WTC11 (cell line): ENCODE results near the gene SLC38A1. TPM values are rescaled to one million over a fixed set of nuclear protein-coding genes. Genes with fewer than 3 reads are reported as not detected.
A peak's percentile ranks its signal among the peaks of the same experiment; 100 is the strongest.

Source experiments
- ATAC-seq: fragments of 200-7000 bp; cut with Tn5 transposase; 2 replicates; pipeline ENCODE4 v1.10.0; 2021; ENCODE audit warnings: mild to moderate bottlenecking, moderate library complexity
- CTCF ChIA-PET: fragments of 300-600 bp; sonication (Branson Sonifier 250); formaldehyde crosslinking; loops from one replicate; lab custom pipeline; 2021; ENCODE audit warnings: antibody characterized with exemption; lab: Charles Lee
- POLR2A ChIA-PET: fragments of 350-600 bp; sonication (Branson Sonifier 250); formaldehyde crosslinking; loops from one replicate; lab custom pipeline; 2021; ENCODE audit warnings: antibody characterized with exemption; lab: Charles Lee
- DNase-seq: peaks from one replicate; pipeline ENCODE4 v3.0.0; 2021; ENCODE audit warnings: low spot score
- H3K27ac Mint-ChIP-seq: 2 replicates; pipeline ENCODE4 v1.8.0; 2021; ENCODE audit warnings: mixed read lengths
- H3K27me3 Mint-ChIP-seq: 2 replicates; pipeline ENCODE4 v1.8.0; 2021; ENCODE audit warnings: low read depth, mild to moderate bottlenecking, moderate library complexity, mixed read lengths
- H3K36me3 Mint-ChIP-seq: 2 replicates; pipeline ENCODE4 v1.8.0; 2021; ENCODE audit warnings: mixed read lengths
- H3K4me1 Mint-ChIP-seq: 2 replicates; pipeline ENCODE4 v1.8.0; 2022; ENCODE audit warnings: mixed read lengths
- H3K4me3 Mint-ChIP-seq: 2 replicates; pipeline ENCODE4 v1.8.0; 2021; ENCODE audit warnings: mild to moderate bottlenecking, moderate library complexity, mixed read lengths
- H3K9me3 Mint-ChIP-seq: 2 replicates; pipeline ENCODE4 v1.8.0; 2021; ENCODE audit warnings: mixed read lengths
- ATF2 ChIP-seq: sonication (generic); formaldehyde crosslinking; IDR thresholded peaks from 2 replicates; pipeline ENCODE4 v1.8.1; 2022; ENCODE audit warnings: low read depth, missing genetic modification reagents, borderline replicate concordance
- CREB1 ChIP-seq: sonication (generic); formaldehyde crosslinking; IDR thresholded peaks from 2 replicates; pipeline ENCODE4 v1.8.0; 2023; ENCODE audit warnings: mild to moderate bottlenecking, missing genetic modification reagents
- ERG ChIP-seq: fragments of 250-450 bp; sonication (Bioruptor Pico); IDR thresholded peaks from 2 replicates; pipeline ENCODE4 v1.8.0; 2021; ENCODE audit warnings: mild to moderate bottlenecking
- FOXK1 ChIP-seq: sonication (generic); formaldehyde crosslinking; IDR thresholded peaks from 2 replicates; pipeline ENCODE4 v1.8.0; 2022; ENCODE audit warnings: mild to moderate bottlenecking, moderate library complexity, missing genetic modification reagents
- GTF2I ChIP-seq: fragments of 250-450 bp; sonication (Bioruptor Pico); conservative IDR thresholded peaks from 2 replicates; pipeline ENCODE4 v1.4.0; 2021; ENCODE audit warnings: mild to moderate bottlenecking
- KAT7 ChIP-seq: sonication (generic); formaldehyde crosslinking; IDR thresholded peaks from 2 replicates; pipeline ENCODE4 v1.8.1; 2023; ENCODE audit warnings: missing genetic modification reagents, mild to moderate bottlenecking, borderline replicate concordance
- MLX ChIP-seq: sonication (generic); formaldehyde crosslinking; IDR thresholded peaks from 2 replicates; pipeline ENCODE4 v1.8.1; 2023; ENCODE audit warnings: mild to moderate bottlenecking, missing genetic modification reagents, moderate library complexity
- NFE2L1 ChIP-seq: sonication (generic); formaldehyde crosslinking; IDR thresholded peaks from 2 replicates; pipeline ENCODE4 v1.8.1; 2023; ENCODE audit warnings: missing genetic modification reagents
- NR3C1 ChIP-seq: sonication (generic); formaldehyde crosslinking; conservative IDR thresholded peaks from 2 replicates; pipeline ENCODE4 v1.8.1; 2023; ENCODE audit warnings: low read depth, mild to moderate bottlenecking, missing genetic modification reagents
- OVOL2 ChIP-seq: fragments of 250-450 bp; sonication (Bioruptor Pico); IDR thresholded peaks from 2 replicates; pipeline ENCODE4 v1.9.0; 2021; ENCODE audit warnings: mild to moderate bottlenecking, borderline replicate concordance
- SMAD3 ChIP-seq: sonication (generic); formaldehyde crosslinking; IDR thresholded peaks from 2 replicates; pipeline ENCODE4 v1.8.0; 2022; ENCODE audit warnings: missing genetic modification reagents, mild to moderate bottlenecking, borderline replicate concordance
- TCF7 ChIP-seq: sonication (generic); formaldehyde crosslinking; IDR thresholded peaks from 2 replicates; pipeline ENCODE4 v1.8.0; 2022; ENCODE audit warnings: mild to moderate bottlenecking, low read depth, missing genetic modification reagents, moderate library complexity
- ZBTB43 ChIP-seq: sonication (generic); formaldehyde crosslinking; IDR thresholded peaks from 2 replicates; pipeline ENCODE4 v1.8.1; 2023; ENCODE audit warnings: mild to moderate bottlenecking, missing genetic modification reagents
- ZNF121 ChIP-seq: sonication (generic); formaldehyde crosslinking; IDR thresholded peaks from 2 replicates; pipeline ENCODE4 v1.8.0; 2023; ENCODE audit warnings: missing genetic modification reagents
- ZNF396 ChIP-seq: fragments of 250-450 bp; sonication (Bioruptor Pico); IDR thresholded peaks from 2 replicates; pipeline ENCODE4 v1.8.0; 2021; ENCODE audit warnings: mild to moderate bottlenecking, moderate library complexity, borderline replicate concordance
- ZNF416 ChIP-seq: fragments of 250-450 bp; sonication (Bioruptor Pico); IDR thresholded peaks from 2 replicates; pipeline ENCODE4 v1.9.0; 2021; ENCODE audit warnings: mild to moderate bottlenecking, inconsistent platforms
- ZSCAN18 ChIP-seq: fragments of 250-450 bp; sonication (Bioruptor Pico); IDR thresholded peaks from 2 replicates; pipeline ENCODE4 v2.1.2; 2022; ENCODE audit warnings: mild to moderate bottlenecking, moderate library complexity
- total RNA-seq: library from RNA; stranded (reverse); gene quantifications from 3 replicates; pipeline ENCODE4 v1.2.3, GENCODE V29; 2021

Gene SLC38A1
- total RNA-seq, 1 experiment from 2014 or later, result 179 TPM

GRCh38 chr12:46230983-46231382, 37.9 kb downstream of the SLC38A1 start:
- H3K27me3 Mint-ChIP-seq, result no peaks in the 10 kb centered on the region
- DNase-seq, result no peak
- H3K4me1 Mint-ChIP-seq, result peaks cover 10% of the 10 kb centered on the region
- H3K27ac Mint-ChIP-seq, result no peak overlapping the region
- ChIA-PET POLR2A (no interaction called here), CTCF (no interaction called here)
- no peak overlapping the region for H3K4me3 Mint-ChIP-seq
- peaks cover 59% of the 10 kb centered on the region for H3K36me3 Mint-ChIP-seq
- no peak for ATAC-seq
- no peaks in the 10 kb centered on the region for H3K9me3 Mint-ChIP-seq
- TF ChIP-seq NFE2L1 (CRISPR knock-in tag), result no peak
- TF ChIP-seq ZNF121 (CRISPR knock-in tag), result no peak
- TF ChIP-seq ERG (CRISPR knock-in tag), result no peak
- TF ChIP-seq SMAD3 (CRISPR knock-in tag), result no peak
- TF ChIP-seq ZBTB43 (CRISPR knock-in tag), result no peak
- TF ChIP-seq, all 79 proteins: peak for 0

GRCh38 chr12:46230306-46230705, 38.5 kb downstream of the SLC38A1 start:
- Mint-ChIP-seq H3K36me3 (peaks cover 59% of the 10 kb centered on the region), H3K27me3 (no peaks in the 10 kb centered on the region), H3K27ac (peak overlapping the region; percentile 53; the same call in 1 of the 2 replicates), H3K4me1 (peaks cover 7% of the 10 kb centered on the region), H3K4me3 (no peak overlapping the region), H3K9me3 (no peaks in the 10 kb centered on the region)
- POLR2A ChIA-PET, result no interaction called here
- TF ChIP-seq KAT7 (CRISPR knock-in tag) (no peak), OVOL2 (CRISPR knock-in tag) (no peak), TCF7 (no peak), GTF2I (no peak), ZNF416 (CRISPR knock-in tag) (no peak), CREB1 (no peak)
- ATAC-seq (no peak), DNase-seq (no peak)
- CTCF ChIA-PET, result no interaction called here

GRCh38 chr12:46227616-46228015, 41.2 kb downstream of the SLC38A1 start:
- CTCF ChIA-PET, result no interaction called here
- H3K9me3 Mint-ChIP-seq, result no peaks in the 10 kb centered on the region
- ATAC-seq, result no peak
- H3K4me3 Mint-ChIP-seq, result no peak overlapping the region
- TF ChIP-seq MLX (no peak), NR3C1 (CRISPR knock-in tag) (no peak), ZSCAN18 (CRISPR knock-in tag) (no peak), SMAD3 (CRISPR knock-in tag) (no peak), ZNF416 (CRISPR knock-in tag) (no peak), FOXK1 (CRISPR knock-in tag) (no peak), ZNF396 (CRISPR knock-in tag) (no peak)
- H3K4me1 Mint-ChIP-seq, result peaks cover 10% of the 10 kb centered on the region
- H3K27me3 Mint-ChIP-seq, result no peaks in the 10 kb centered on the region
- POLR2A ChIA-PET, result interaction anchor here (0.7 kb wide), 1 partner anchor 894 kb away, joined by 4 read pairs; no protein-coding TSS in a partner anchor
- no peak overlapping the region for H3K27ac Mint-ChIP-seq
- H3K36me3 Mint-ChIP-seq, result peaks cover 63% of the 10 kb centered on the region
- DNase-seq, result no peak

GRCh38 chr12:46224386-46224785, 44.5 kb downstream of the SLC38A1 start:
- ATAC-seq (no peak), DNase-seq (no peak)
- H3K36me3 Mint-ChIP-seq, result peaks cover 63% of the 10 kb centered on the region
- peak overlapping the region; percentile 17; the same call in 1 of the 2 replicates for H3K27ac Mint-ChIP-seq
- CTCF ChIA-PET, result no interaction called here
- no peaks in the 10 kb centered on the region for H3K27me3 Mint-ChIP-seq
- TF ChIP-seq ATF2 (CRISPR knock-in tag) (no peak), CREB1 (no peak)
- no peak overlapping the region for H3K4me3 Mint-ChIP-seq
- no peaks in the 10 kb centered on the region for H3K9me3 Mint-ChIP-seq
- H3K4me1 Mint-ChIP-seq, result peaks cover 41% of the 10 kb centered on the region
- POLR2A ChIA-PET, result interaction anchor here (0.6 kb wide), 1 partner anchor 31 kb away, joined by 5 read pairs; no protein-coding TSS in a partner anchor
